GM19397 (cell line): ENCODE data around the gene YDJC.
"Not testable (repeated sequence)": the region's sequence is repeated elsewhere in the genome, so short reads cannot be mapped to it uniquely, and the experiment has no call there.

Experiments used
- ATAC-seq: cut with Tn5 transposase; IDR thresholded peaks from one replicate; pipeline ENCODE4 v1.9.1; 2021; ENCODE audit warnings: mild to moderate bottlenecking, moderate library complexity; ENCODE audit not compliant: unreplicated experiment

Gene YDJC, protein sequence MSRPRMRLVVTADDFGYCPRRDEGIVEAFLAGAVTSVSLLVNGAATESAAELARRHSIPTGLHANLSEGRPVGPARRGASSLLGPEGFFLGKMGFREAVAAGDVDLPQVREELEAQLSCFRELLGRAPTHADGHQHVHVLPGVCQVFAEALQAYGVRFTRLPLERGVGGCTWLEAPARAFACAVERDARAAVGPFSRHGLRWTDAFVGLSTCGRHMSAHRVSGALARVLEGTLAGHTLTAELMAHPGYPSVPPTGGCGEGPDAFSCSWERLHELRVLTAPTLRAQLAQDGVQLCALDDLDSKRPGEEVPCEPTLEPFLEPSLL

DNA sequence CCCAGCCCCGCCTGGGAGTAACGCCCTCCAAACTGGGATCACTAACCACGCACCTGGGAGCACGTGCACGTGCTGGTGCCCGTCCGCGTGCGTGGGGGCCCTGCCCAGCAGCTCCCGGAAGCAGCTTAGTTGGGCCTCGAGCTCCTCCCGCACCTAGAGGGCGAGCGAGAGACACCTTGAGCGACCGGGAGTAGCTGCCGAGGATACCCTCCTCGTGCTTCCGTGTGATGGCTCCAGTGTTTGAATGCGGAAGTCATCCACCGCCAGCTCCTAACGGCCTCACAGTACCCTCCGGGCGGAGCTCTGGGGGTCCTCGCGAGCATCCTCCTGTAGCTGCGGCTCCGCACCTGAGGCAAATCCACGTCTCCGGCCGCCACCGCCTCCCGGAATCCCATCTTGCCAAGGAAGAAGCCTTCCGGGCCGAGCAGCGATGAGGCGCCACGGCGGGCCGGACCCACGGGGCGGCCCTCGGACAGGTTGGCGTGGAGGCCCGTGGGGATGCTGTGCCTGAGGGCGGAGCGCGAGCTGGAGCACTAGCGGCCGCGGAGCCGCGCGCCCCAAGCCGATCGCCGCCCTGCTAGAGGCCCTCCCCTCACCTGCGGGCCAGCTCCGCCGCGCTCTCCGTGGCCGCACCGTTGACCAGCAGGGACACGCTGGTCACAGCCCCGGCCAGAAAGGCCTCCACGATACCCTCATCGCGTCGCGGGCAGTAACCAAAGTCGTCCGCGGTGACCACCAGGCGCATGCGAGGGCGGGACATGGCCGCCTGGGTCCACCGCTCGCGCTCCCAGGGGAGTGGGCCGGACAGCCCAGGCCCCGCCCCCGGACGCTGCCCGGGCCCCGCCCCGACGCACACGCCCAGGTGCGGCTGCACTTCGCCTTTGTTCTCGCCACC, at the start of gene YDJC:
YDJC (minus strand) TSS at position 768 of the 895 bp plus-strand sequence; CDS start at position 760, 8 bp downstream.
- ATAC-seq: peak; percentile 76

DNA sequence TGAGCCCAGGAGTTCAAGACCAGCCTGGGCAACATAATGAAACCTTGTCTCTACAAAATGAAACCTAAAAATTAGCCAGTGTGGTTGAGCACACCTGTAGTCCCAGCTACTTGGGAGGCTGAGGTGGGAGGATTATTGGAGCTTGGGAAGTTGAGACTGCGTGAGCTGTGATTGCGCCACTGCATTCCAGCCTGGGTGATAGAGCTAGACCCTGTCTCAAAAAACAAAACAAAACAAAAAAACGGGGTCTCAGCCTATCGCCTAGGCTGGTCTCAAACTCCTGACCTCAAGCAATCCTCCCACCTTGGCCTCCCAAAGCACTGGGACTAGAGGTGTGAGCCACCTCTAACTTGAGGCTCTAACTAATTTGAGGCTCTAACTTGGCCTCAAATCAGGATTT, 49.6 kb upstream of the YDJC start:
- ATAC-seq: no peak

DNA sequence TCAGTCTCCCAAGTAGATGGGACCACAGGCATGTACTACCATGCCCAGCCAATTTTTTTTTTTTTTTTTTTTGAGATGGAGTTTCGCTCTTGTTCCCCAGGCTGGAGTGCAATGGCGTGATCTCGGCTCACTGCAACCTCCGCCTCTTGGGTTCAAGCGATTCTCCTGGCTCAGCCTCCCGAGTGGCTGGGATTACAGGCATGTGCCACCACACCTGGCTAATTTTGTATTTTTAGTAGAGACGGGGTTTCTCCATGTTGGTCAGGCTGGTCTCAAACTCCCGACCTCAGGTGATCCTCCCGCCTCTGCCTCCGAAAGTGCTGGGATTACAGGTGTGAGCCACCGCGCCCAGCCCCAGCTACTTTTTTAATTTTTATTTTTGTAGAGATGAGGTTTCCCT, 49.0 kb upstream of the YDJC start:
- ATAC-seq: not testable (repeated sequence)

DNA sequence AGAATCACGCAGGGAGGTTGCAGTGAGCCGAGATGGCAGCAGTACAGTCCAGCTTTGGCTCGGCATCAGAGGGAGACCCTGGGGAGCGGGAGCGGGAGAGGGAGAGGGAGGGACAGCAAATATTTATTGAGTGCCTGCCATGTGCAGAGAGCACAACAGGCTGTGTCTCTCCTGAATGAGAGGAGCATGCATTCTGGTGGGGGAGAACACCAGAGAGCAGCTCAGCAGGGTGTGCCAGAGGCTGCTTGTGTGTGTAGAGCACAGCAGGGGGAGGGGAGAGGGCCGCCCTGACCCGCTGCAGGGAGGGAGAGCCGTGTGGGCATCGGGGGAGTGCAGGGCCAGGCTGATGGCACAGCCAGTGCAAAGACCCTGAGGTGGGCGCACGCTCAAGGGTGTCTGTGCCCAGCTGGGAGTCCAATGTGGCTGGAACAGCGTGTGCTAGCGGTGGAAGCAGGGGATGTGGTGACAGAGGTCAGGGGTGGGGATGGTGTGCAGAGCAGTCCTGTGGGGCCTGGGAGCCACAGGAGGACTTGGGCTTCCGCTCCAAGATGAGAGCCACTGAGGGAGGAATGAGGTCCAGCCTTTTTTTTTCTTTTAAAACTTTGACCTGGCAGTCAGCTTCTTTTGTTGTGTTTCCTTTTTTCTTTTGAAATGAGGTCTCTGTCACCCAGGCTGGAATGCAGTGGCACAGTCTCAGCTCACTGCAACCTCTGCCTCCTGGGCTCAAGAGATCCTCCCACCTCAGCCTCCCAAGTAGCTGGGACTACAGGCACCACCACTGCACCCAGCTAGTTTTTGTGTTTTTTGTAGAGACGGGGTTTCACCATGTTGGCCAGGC, 48.0 kb upstream of the YDJC start:
- no peak for ATAC-seq

DNA sequence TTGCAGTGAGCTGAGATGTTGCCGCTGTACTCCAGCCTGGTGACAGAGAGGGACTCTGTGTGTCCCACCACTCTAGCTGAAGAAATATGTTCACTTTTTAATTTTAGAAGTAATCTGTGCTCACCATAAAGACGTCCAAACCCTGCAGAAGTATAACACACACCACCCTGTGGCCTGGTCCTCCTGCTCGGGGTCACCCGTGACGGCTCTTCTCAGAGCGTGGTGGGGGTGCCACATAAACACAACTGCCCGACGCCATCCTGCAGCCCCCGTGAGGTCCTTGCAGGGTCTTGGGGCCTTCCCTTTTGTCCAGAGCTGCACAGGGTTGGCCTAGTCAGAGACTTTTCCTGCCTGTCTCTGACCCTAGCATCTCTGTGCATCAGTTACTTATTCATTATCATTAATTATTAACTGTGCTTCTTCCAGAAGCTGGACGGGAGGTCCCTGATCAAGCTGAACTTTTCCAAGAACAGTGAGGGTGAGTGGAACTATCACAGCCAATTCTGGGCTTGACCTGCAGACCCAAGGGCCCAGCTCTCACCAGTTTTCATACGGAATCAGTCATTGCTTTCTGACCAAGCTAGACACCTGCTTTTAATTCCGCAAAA, 44.9 kb upstream of the YDJC start:
- ATAC-seq: no peak

DNA sequence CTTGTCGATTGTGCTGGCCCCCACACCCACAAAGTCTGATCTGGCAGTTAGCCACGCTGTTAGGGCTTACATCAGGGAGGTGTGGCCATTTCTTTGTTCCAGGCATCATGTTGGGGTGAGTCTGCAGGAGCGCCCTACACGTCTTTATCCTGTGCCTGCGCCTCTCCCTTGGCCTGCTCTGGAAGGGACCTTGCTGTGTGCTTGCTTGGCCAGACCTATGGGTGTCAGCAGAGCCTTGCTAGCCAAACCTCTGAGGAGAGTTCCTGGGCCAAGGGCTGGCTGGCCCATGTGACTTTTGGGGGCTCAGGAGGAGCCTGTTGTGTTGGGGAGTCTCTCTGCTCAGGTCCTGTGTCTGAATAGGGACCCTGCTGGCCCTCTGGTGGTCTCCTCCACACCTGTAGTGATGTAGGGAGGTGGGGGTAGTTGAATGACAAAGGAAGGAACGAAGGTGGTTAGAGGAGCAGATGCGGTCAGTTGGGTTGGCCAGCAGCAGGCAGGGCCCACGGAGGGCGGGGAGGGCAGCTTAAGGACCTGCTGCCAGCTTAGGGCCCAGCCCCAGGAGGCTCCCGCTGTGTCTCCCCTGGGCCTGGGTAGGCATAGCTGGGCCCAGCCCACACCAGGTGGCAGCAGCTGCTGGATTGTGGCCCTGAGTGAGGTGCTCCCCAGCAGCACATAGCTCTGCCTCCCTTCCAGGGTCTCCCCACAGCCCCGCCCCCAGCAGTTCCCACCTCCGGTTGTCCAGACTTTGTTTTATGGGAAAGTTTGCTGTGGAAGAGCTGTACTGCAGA, 43.9 kb upstream of the YDJC start:
- ATAC-seq: no peak

DNA sequence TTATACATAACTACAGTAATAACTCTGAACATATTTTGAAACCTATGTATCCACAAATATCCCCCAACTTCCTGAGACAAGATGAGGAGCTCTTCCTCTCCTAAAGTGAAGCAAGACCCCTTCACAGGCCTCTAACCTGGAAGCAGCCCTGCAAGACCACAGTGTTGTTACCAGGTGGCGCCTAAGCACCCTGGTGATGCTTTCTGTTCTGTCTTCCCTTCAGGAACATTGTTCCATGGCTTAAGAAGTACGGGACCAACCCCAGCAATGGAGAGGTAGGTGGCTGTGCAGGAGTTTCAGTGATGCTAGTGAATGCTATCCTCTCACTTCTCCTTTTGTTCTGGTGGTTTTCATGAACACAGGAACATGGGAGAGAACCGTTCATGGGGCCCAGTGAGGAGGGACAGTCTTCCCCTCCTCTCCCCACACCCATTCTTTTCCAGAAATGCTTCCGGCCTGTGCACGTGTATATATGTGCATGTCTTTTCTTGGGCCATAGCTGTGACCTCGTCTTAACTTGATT, 42.3 kb upstream of the YDJC start:
- ATAC-seq: no peak

DNA sequence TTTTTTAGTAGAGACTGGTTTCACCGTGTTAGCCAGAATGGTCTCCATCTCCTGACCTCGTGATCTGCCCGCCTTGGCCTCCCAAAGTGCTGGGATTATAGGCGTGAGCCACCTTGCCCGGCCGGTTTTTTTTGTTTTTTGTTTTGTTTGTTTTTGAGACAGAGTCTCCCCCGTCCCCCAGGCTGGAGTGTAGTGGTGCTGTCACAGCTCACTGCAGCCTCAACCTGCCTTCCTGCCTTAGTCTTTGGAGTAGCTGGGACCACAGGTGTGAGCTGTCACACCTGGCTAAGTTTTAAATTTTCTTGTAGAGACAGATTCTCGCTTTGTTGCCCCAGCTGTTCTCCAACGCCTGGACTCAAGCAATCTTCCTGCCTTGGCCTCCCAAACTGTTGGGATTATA, 39.2 kb upstream of the YDJC start:
- ATAC-seq: no peak

DNA sequence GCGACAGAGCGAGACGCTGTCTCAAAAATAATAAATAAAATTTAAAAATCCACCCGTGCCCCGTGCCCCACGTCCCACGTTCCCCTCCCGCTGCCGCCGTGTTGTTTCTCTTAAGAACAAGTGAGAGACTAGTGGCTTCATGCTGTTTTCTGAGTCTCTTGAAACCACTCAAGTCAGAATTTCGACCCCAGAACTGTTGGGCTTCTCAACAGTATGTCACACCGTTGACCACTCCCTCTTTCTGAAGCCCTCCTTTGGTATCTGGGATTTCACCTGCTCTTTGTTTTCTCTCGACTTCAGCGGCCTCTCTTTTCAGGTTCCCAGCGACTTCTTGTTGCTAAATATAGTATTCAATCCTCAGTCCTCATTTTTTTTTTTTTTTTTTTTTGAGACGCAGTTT, 37.0 kb upstream of the YDJC start:
- ATAC-seq: no peak

DNA sequence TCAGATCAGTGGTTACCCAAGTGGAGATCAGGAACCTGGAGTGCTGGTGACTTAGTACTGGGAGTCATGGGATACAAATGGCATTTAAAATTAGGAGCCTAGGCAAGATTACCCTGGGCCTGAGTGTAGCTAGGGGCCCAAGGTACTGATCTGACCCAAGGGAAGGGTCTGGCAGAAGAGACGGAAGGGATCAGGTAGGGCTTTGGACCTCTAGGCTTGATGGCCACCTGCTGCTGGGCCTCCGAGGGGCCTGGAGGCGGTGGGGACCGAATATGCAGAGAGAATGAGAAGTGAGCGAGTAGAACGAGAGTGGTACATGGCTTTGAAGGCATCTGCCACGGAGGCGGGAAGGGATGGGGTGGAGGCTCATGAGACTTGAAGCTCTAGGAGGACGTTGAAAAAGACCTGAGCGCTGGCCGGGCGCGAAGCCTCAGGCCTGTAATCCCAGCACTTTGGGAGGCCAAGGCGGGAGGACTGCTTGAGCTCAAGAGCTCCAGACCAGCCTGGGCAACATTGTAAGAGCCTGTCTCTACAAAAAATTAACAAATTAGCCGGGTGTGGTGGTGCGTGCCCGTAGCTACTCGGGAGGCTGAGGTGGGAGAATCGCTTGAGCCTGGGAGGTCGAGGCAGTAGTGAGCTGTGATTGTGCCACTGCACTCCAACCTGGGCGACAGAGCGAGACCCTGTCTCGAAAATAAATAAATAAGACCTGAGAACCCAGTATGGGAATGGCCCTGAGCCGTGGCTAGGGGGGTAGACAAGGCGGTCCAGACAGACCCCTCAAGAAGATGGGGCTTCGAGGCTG, 35.4 kb upstream of the YDJC start:
- no peak for ATAC-seq

DNA sequence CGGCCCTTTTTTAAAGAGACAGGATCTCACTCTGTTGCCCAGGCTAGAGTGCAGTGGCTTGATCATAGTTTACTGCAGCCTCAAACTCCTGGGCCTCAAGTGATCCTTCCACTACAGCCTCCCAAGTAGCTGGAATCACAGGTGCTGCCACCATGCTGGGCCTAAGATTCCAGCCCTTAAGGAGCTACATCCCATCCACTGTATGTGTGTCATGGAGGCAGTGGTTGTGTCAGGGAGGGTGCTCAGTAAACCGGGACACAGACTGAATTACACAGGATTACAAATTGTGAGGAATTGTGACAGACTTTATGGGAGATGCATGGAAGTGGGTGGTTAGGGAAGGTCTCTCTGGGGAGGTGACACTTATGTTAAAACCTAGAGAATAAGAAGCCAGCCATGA, 33.9 kb upstream of the YDJC start:
- ATAC-seq: no peak

DNA sequence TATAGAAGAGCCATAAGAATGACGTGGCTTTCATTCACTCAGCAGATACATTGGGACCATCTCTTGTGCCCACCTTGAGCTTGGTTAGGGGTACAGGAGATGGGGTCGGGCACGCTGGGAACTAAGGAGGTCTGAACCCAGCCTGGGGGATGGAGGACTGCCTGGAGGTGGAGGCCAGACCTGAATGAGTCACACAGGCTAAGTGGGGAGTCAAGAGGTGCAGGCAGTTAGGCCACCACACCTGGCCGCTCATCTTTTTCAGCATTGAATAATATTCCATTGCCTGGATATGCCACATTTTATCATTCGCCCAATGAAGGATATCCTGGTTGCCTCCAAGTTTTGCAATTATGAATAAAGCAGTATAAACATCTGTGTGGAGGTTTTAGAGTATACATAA, 32.2 kb upstream of the YDJC start:
- no peak for ATAC-seq

DNA sequence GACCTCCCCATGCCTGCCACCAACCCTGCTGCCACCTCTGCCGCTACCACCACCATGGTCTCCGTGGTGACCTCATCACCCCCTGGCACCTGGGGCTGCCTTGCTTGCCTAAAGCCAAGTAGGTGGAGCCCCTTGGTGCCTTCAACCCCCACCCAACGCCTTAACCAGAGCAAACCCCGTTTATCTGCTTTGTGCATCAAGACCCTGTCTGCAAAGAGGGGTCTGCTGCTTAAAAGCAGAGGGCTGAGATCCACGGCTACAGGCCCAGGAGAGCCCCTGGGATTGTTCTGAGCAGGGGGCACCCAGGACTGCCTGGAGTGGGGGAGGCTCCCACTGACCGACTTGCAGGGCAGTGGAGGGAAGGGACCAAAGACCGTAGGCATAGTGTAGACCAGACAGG, 31.1 kb upstream of the YDJC start:
- no peak for ATAC-seq

DNA sequence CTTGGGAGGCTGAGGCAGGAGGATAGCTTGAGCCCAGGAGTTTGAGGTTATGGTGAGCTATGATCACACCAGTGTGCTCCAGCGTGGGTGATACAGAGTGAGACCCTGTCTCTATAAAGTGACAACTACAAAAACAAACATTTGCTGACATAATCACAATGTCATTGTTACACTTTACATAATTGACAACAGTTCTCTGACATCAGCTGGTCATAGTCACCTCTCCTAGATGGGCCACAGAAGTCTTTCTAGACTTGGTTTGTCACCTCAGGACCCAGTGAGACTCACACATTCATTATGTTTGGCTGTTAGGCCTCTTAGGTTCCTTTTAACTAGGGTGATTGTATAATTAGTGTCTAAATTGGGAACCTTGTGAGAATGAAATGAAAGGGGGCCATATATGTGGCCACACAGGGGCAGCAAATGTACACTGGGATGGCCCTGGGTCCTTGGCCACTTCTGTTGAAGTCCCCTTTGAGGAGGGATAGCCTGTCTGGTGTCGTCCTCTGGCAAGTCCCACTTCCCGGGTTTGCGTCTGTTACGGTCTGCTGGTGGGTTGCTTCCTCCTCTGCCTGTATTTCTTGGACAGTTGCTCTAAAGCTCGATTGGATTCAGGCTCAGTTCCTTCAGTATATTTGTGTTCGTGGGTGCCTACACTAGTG, 30.2 kb upstream of the YDJC start:
- no peak for ATAC-seq

DNA sequence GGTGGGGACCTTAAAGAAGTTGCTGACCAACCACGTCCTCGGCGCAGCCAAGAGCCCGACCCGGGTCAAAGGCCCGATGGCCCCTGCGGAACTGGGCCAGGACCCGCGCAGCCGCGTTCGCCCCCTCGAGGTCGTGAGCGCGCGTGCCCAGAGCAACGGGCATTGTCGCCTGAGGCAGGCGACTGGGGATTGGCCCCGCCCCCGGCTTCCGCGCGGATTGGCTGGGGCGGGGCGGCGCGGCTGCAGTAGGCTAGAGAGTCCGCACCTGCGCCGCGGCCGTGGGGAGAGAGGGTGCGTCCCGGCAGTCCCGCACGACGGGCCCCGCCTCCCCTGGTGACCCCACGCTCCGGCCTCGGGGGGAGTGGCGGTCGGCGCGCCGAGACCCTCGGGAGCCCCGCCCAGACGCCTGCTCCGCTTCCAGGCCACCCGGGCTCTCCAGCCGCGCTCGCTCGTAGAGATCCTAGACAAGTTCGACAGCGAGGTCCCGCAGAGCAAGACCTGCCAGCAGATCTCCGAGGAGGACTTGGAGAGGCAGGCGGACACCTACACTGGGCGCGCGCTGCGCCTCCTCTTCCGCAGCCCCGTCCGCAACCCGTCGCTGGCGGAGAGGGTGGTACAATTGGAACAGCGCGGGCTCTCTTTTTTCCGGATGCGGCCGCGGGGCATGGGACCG, 27.7 kb upstream of the YDJC start:
- peak; percentile 68 for ATAC-seq

DNA sequence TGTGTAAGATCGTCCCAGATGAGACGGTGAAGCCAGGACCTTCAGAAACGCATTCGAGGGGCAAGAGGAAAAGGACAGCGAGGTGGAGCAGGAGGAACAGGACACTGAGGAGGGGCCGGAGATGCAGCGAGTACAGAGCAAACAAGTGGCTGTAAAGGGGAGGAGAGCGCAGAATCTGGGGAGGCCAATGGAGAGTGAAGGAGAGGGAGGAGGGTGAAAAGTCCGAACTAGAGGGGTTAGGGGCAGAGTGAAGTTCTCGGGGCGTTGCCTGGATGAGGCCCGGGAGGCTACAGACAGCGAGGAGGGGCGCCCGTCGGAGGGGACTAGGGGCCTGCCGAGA, 27.2 kb upstream of the YDJC start:
- ATAC-seq: no peak

DNA sequence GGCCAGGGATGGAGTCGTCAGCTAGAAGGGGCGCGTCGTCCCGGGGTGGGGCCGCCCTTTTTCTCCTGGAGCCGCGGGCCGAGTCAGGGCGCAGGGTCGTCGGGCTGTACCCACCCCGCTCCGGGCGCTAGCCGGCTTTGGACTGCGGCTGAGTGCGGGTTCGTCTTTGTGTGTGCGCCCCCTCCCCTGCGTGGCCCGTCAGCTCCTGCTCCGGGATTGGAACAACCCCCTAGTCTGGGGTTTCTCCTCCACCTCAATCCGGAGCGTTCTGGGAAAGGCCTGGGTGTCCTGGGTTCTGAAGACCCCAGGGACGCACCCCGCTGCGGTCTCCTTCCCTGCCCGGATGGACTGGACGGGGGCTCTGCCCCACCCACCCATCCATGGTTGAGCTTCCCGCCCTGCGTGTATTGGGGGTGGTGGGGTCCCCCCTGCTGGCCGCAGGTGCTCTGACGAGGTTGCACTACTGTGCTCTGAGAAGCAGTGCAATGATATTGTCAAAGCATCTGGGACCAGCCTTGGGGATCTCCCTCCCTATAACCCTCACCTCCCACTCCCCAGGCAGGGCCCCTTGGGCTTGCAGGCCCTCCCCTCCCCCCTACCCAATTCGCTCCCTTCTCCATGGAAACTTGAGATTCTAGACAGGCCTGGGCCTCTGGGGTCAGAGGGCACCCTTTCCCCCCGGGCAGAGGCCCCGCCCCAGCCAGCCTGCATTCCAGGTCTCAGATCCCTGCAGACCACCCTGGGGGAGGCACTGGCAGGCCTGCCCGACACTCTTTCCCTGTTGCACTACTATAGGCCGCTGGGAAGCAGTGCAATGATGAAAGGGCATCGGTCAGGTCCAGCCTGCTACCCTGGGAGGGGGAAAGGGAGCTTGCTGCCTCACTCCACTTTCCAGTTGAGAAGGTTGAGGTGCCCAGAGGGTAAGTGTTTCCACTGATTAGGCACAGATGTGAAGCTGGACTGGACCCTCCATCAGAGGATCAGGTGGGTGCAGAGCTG, 23.0 kb upstream of the YDJC start:
- ATAC-seq: peak; percentile 1
